Thyroid gland (tissue), 4 donors: ENCODE data around the gene SAP30BP.

ENCODE experiments used
- CTCF ChIP-seq, 6 experiments: fragments of 200-600 bp in 3 of 6; fragments of 450-650 bp in 3 of 6; sonication (generic) in 3 of 6; IDR thresholded peaks; one replicate each; pipeline ENCODE4 v1.5.1; 2016 to 2019; ENCODE audit warnings: antibody characterized with exemption in 6 of 6, mild to moderate bottlenecking in 2 of 6, inconsistent platforms in 1 of 6, moderate library complexity in 1 of 6
- POLR2A ChIP-seq, 2 donors: fragments of 450-650 bp; IDR thresholded peaks; one replicate each; pipeline ENCODE4 v1.6.1; 2017; ENCODE audit warnings: antibody characterized with exemption in 2 of 2, mild to moderate bottlenecking in 2 of 2, moderate library complexity in 1 of 2

- no peak for TF ChIP-seq POLR2A (IDR thresholded peaks at IDR 0.05)
- TF ChIP-seq CTCF (IDR thresholded peaks at IDR 0.05), result no peak
Measured at GRCh38 chr17:75695830-75696271, 28.7 kb downstream of the SAP30BP start.
